GM12878 (cell line): Measurements from ENCODE around the gene PIP5KL1. TPM values are rescaled to one million over a fixed set of nuclear protein-coding genes. Genes with fewer than 3 reads are reported as not detected.

Experiments used
- BMI1 ChIP-seq: fragments of 450-650 bp; IDR thresholded peaks from 2 replicates; pipeline ENCODE4 v1.6.1; 2016; ENCODE audit warnings: mild to moderate bottlenecking, moderate library complexity, borderline replicate concordance
- CEBPZ ChIP-seq: fragments of 150-350 bp; IDR thresholded peaks from 2 replicates; pipeline ENCODE4 v1.6.1; 2016; ENCODE audit warnings: low read depth, low read length
- CREM ChIP-seq: IDR thresholded peaks from 2 replicates; pipeline ENCODE4 v1.6.1; 2014; ENCODE audit warnings: antibody characterized with exemption, low read depth
- MEF2B ChIP-seq: fragments of 450-650 bp; IDR thresholded peaks from 2 replicates; pipeline ENCODE4 v1.6.1; 2018; ENCODE audit warnings: mild to moderate bottlenecking, moderate library complexity; ENCODE audit not compliant: partially characterized antibody, poor library complexity, severe bottlenecking
- NFIC ChIP-seq: IDR thresholded peaks from 2 replicates; pipeline ENCODE4 v1.6.1; 2012; ENCODE audit warnings: low read depth, mild to moderate bottlenecking, inconsistent platforms, low read length, moderate library complexity
- NR2C2 ChIP-seq: IDR thresholded peaks from 2 replicates; pipeline ENCODE4 v1.6.1; 2011; ENCODE audit warnings: borderline replicate concordance, low read depth; ENCODE audit not compliant: control insufficient read depth, insufficient read length
- polyA plus RNA-seq, 11 experiments: library from polyadenylated mRNA; depleted of rRNA in 4 of 11; unstranded in 6 of 11; stranded (reverse) in 5 of 11; fragments of >200 nt; fragmentation: Nextera tagmentation in 4 of 11; fragmentation: Illumina TruSeq in 1 of 11; extraction: Ambion mirVana in 4 of 11; extraction: Trizol in 1 of 11; gene quantifications; 1 replicate in 1 of 11; 2 replicates in 10 of 11; pipeline versions ENCODE4 v1.2.1 to v1.2.3, GENCODE V29; 2011 to 2016; ENCODE audit warnings: inconsistent platforms in 2 of 11, missing spikeins in 2 of 11, low read depth in 1 of 11
- total RNA-seq, 4 experiments: library from RNA; depleted of rRNA in 3 of 4; stranded (reverse); fragments of >200 nt in 3 of 4; fragmentation: Illumina TruSeq in 1 of 4; extraction: Trizol in 1 of 4; gene quantifications; 2 replicates each; pipeline versions ENCODE4 v1.2.1 to v1.2.3, GENCODE V29; 2013 to 2021
- TF ChIP-seq, protein P1 (sequence below): IDR thresholded peaks from 2 replicates; pipeline ENCODE4 v1.6.1; 2011; ENCODE audit warnings: low read depth, mild to moderate bottlenecking, low read length, moderate library complexity, borderline replicate concordance; ENCODE audit errors: extremely low read depth
- TF ChIP-seq, protein P2 (sequence below): fragments of 450-650 bp; IDR thresholded peaks from 2 replicates; pipeline ENCODE4 v1.6.1; 2017; ENCODE audit warnings: mild to moderate bottlenecking, low read depth, inconsistent platforms; ENCODE audit not compliant: poor library complexity, severe bottlenecking

Gene PIP5KL1
- total and polyA plus RNA-seq, 10 of the 15 experiments (the other 5 are each of a cell fraction or from before 2014, with no cell fraction given): 0.04 to 0.67 (median 0.43) TPM; not detected in 2

GRCh38 chr9:127884427-127884911 lies 46.1 kb downstream of the PIP5KL1 start (continued):
- no peak for TF ChIP-seq MEF2B
- TF ChIP-seq, protein P1, sequence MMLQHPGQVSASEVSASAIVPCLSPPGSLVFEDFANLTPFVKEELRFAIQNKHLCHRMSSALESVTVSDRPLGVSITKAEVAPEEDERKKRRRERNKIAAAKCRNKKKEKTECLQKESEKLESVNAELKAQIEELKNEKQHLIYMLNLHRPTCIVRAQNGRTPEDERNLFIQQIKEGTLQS: no peak
- TF ChIP-seq, protein P2, sequence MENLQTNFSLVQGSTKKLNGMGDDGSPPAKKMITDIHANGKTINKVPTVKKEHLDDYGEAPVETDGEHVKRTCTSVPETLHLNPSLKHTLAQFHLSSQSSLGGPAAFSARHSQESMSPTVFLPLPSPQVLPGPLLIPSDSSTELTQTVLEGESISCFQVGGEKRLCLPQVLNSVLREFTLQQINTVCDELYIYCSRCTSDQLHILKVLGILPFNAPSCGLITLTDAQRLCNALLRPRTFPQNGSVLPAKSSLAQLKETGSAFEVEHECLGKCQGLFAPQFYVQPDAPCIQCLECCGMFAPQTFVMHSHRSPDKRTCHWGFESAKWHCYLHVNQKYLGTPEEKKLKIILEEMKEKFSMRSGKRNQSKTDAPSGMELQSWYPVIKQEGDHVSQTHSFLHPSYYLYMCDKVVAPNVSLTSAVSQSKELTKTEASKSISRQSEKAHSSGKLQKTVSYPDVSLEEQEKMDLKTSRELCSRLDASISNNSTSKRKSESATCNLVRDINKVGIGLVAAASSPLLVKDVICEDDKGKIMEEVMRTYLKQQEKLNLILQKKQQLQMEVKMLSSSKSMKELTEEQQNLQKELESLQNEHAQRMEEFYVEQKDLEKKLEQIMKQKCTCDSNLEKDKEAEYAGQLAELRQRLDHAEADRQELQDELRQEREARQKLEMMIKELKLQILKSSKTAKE: no peak
- no peak for TF ChIP-seq NR2C2
- no peak for TF ChIP-seq BMI1
- no peak for TF ChIP-seq CEBPZ
- no peak for TF ChIP-seq CREM
- TF ChIP-seq NFIC: no peak
